Measurements from ENCODE around the gene SND1.

DNA sequence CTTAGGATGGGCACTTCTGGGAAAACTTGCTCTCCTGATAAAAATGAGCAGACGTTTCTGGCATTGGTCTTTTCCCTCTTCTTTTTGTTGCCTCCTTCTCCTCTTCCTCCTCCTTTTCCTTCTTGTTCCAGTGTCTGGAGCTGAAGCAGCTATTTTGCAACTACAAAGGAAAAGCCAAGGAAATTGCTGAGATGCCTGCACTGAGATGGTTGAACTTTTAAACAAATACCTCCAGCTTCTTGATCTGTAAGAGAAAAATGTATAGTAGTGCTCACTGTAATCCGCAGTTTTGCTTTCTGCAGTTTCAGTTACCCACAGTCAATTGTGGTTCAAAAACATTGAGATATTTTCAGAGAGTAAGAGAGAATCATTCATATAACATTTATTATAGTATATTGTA lies 7.5 kb upstream of the SND1 start:
- no peak for TF ChIP-seq POLR2A (IDR thresholded peaks at IDR 0.05)
- TF ChIP-seq, protein P1, sequence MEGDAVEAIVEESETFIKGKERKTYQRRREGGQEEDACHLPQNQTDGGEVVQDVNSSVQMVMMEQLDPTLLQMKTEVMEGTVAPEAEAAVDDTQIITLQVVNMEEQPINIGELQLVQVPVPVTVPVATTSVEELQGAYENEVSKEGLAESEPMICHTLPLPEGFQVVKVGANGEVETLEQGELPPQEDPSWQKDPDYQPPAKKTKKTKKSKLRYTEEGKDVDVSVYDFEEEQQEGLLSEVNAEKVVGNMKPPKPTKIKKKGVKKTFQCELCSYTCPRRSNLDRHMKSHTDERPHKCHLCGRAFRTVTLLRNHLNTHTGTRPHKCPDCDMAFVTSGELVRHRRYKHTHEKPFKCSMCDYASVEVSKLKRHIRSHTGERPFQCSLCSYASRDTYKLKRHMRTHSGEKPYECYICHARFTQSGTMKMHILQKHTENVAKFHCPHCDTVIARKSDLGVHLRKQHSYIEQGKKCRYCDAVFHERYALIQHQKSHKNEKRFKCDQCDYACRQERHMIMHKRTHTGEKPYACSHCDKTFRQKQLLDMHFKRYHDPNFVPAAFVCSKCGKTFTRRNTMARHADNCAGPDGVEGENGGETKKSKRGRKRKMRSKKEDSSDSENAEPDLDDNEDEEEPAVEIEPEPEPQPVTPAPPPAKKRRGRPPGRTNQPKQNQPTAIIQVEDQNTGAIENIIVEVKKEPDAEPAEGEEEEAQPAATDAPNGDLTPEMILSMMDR (IDR thresholded peaks at IDR 0.05 in 8 of 11, conservative IDR thresholded peaks at IDR 0.05 in 3 of 11) = no peak
- no peak for TF ChIP-seq POLR2AphosphoS5 (IDR thresholded peaks at IDR 0.05)
